Stimulated activated CD4-positive, alpha-beta T cell treated with anti-CD3 and anti-CD28 coated beads, Interleukin-15, amount 100 ng/mL, for 24 hours (primary cell): ENCODE data around the gene DCANP1.
"Not testable (repeated sequence)": the region's sequence is repeated elsewhere in the genome, so short reads cannot be mapped to it uniquely, and the experiment has no call there.

Source experiments
- DNase-seq: peaks from one replicate; pipeline ENCODE4 v3.0.0-alpha.2; 2020

The DCANP1 gene, protein sequence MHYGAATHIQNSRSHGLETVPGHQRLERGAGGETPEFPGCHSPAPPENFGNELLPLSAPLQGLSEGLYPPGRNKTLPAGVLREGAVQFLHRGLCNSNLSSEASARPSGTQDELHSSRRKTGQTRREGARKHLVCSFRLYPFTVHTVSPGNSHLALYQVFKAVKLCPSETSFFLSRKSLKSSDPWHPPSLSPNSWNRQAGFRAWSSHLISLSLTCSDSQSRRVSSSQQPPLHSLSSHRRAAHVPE

DNA sequence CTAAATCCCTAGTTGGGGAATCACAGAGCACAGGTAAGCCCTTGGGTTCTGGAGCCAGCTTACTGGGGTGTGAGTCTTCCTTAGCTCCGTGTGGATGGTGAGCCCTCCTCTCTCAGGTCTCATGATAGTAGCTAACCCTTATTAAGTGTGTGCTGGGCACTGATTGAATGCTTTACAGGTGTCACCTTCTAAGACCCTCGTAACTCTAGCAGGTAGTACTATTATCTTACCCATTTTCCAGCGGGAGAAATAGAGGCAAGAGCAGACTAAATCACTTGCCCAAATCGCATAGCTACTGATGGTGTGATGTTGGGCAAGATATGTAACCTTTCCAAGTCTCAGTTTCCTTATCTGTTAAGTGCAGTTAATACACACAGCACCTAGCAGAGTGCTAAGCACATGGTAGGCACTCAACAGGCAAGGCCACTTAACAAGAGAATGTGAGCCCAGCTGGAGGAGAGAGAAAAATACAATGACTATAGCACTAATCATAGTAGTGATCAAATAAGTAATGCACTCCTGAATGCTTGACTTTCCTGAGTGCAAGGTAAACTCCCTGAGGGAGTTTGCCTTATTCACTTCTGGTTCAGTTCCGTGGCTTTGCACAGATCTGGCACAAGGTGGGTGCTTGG is at the start of gene DCANP1:
Gene DCANP1 (minus strand): TSS at position 51 of the 632 bp plus-strand sequence. CDS start 240 bp downstream, outside the sequence.
- DNase-seq, result no peak

DNA sequence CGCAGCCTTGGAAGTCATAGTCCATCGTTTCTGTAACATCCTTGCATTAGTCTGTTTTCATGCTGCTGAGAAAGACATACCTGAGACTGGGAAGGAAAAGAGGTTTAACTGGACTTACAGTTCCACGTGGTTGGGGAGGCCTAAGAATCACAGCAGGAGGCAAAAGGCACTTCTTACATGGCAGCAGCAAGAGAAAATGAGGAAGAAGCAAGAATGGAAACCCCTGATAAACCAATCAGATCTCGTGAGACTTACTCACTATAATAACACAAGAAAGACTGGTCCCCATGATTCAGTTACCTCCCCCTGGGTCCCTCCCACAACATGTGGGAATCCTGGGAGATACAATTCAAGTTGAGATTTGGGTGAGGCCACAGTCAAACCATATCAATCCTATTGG is 48.4 kb upstream of the DCANP1 start:
- not testable (repeated sequence) for DNase-seq

GRCh38 chr5:135494196-135494595 is 47.0 kb upstream of the DCANP1 start:
- no peak for DNase-seq

DNA sequence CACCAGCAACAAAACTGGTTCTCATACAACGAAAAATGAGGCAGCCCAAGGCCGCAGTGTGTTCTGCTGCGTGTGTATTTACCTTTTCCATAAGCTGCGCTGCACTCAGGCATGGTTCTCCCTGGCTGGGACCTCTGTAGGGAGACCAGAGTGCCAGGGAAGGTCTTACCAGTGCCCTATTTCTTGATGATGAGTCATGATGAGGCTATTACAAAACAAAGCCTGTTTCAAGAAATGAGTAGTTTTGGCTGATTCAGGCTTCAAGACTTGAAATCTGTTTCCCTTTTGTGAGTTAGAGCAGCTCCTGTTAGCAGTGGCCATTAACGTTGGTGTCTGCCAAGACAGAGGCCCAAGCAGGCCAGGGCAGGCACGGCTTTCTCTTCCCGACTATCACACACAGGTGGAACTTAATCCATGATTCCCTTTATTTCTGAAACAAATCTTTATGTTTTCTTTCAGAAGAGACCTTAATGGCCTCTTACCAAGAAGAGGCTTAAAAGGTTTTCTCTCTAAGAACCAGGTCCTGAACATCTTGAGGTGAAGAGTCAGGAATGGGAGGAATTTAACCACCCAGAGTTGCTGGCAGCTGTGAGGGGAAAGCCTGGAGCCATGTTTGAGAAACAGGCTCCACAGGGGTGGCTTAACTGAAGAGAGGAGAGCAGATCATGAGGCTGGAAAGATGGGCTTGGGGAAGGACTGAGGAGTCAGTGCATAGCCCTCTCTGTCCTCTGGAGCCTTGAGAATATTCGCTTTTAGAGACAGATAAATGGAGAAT is 46.4 kb upstream of the DCANP1 start:
- DNase-seq, result no peak

DNA sequence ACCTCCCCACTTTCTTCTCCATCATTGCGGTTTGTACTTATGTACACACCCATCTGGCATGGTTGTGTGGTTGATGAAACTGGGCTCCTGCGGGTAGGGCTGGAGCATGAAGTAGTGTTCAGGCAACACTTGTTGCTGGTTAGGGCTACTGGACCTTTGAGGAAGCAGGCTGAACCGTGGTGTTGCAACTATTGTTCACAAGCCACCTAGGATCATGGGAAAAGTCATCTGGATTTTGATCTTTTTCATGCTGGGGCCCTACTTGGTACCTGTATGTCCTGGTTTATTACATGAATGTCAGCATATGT is 45.1 kb upstream of the DCANP1 start:
- DNase-seq, result no peak

- DNase-seq, result no peak
Observed at GRCh38 chr5:135491552-135492318, 44.6 kb upstream of the DCANP1 start.

DNA sequence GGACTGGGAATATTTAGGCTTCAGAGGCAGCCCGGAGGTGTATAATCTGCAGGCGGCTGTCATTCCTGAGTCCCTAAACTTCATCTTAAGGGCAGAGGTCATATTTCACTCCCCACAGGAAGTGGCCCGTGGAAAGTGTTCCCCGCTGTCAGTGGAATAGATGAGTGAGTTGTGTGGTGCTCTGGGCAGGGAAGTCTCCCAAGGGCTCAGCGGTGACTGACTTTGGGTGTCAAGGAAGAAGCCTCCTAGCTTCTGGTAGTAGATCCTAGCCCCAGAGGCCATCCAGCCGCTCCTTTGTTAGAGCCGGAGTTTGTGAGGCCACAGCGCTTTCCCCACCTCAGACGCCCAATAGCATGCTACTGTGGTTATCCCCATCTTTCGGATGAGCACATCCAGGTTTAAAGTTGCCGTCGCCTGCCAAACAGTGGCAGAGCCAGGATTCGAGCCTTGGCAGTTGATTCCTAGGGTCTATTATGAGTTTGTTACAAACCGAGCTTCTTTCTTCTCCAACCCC is 43.9 kb upstream of the DCANP1 start:
- DNase-seq, result no peak

- no peak for DNase-seq
Observed at GRCh38 chr5:135490245-135491037, 43.3 kb upstream of the DCANP1 start.

DNA sequence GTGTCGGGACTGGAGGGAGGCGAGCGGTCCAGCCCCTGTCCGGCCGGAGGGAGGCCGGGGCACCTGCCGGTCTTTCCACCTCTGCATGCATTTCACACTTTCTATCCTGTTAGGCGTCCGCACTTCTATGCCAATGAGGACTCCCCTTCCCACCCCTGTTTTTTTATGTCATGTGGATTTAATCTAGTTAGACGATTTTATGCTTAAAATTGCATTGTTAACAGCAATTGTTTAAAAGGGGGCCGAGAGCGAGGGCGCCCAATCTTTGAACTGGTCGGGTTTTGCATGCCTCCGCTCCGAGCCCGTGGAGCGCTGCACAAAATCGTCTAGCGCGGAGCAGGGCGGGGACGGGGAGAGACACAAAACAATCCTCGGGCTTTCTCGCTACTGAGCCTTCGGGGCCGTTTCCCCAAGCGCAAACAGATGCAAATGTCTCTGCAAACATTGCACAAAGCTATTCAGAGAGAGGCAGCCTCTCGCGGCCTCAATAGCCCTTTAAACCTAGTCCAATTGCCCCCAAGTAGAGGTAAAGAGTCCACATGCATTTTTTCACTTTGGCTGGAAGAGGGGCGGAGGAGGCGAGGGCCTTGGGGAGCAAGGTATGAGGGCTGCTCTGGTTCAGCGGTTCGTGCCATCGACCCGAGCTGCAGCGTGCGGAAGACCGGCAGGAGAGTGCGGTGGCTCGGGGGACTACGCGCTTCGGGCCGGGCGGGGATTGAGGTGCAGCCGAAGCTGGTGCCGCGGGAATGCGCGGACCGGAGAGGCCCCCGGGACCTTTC is 42.5 kb upstream of the DCANP1 start:
- no peak for DNase-seq

DNA sequence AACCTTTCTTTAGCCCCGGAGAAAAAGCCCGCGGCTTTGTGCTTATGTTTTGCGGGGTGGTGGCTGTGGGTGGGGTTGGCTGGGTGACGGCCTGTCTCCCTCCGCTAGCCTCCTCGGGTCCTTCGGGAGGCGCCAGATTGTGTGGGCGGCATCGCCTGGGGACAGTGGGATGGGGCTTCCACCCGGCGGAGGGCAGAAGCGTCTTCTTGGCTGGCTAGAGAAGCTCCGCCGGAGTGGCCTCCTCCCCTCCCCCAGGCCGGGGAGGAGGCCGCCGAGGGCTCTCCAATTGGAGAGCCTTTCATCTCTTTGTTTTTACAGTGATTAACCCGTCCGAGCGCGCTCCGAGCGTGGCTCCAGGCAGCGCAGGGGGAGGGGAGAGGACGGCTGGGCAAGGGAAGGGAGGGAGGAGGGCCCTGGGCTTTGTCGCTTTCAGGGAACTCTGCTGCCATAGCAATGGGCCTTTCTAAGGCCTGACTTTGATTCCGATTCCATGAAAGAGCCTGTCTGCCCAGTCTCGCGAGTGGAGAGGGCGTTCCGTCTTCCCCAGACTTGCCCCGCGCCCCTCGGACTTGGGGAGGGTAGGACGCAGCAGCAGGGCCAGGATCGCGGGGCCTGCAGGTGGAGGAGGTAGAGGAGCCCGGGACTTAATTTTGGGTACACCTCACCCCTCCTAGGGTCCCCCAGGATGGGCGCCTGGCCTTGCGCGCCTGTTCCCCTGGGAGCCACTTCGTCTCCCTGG is 41.7 kb upstream of the DCANP1 start:
- no peak for DNase-seq

DNA sequence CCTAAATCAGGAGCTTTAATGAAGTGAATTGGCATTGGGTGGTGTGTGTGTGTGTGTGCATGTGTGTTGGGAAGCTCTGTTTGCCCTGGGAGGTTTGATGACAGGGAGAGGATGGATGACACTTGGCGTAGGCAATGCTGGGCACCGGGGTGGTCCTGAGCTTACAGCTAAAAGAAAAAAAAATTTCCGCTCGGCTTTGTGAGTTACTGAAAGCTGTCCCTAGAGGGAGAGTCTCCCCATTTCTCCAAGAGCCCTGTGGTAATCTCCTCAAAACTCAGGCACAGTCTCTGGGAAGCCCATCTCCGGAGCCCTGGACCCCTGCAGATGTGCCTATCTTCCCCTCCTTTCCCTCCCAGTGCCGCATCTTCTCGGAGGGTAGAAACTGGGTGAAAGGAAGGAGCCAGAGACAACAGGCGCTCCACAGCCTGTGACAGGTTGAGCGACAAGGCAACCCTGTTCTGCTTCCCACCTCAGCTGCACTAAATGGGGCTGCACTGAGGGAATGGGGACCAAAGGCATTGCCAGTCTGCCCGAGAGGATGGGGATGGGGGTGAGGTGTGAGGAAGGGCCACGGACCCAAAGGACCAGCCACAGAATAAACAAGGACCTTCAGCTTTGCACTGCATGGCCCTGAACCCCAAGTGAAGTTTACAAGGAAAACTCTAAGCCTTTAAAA is 40.8 kb upstream of the DCANP1 start:
- no peak for DNase-seq

DNA sequence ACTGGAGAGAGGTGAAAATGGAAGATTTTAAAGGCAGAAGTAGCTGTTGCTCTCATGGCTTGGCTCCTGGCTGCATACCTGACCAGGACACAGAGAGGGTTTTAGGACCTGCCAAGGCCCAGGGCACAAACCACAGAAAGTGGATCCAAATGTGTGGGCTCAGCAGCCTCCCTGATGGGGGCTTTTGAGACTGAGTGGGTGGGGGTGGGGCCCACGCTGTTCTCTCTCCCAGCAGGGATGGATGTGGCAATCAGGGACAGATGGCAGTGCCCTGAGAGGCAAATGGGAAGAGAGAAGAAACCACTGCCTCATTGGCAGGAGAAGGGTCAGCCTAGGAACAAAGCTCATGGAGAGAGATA is 39.9 kb upstream of the DCANP1 start:
- DNase-seq, result no peak

- no peak for DNase-seq
Observed at GRCh38 chr5:135486131-135487036, 39.2 kb upstream of the DCANP1 start.

DNA sequence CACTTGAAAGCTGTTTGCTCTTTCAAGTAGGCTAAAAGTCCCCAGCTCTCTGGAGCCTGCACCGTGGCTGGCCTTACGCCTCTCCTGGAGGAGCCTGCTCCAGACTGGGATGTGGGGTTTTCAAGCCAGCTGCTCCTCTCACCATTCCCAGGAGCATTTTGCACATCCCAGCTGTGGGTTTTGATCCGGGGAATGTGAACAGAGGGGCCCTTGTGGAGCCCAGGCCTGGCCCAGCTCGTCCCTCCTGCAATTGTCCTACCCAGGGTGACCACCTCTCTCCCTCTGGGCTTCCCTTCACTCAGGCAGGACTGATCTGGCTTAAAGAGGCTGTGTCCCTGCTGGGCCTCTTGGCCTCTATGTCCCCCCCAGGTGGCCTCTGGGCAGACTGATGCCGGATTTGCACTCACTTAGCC is 37.5 kb upstream of the DCANP1 start:
- no peak for DNase-seq

DNA sequence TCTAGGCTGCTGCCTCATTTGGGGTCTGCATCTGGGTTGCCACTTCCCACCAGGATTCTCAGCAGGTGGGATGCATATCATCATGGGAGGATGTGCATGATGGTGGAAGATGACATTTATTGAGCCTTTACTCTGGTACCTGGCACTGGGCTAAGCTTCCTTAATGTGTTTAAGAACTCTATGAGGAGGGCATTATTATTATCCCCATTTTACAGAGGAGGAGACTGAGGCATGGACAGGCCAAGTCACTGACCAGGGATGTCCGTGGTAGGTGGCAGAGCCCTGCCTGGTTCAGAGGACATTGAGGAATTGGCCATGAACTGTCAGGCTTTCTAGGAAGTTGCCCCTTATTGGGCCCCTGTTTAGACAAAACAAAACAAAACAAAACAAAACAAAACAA is 36.1 kb upstream of the DCANP1 start:
- no peak for DNase-seq

- DNase-seq, result no peak
Observed at GRCh38 chr5:135482381-135482933, 35.3 kb upstream of the DCANP1 start.

GRCh38 chr5:135481909-135482311 is 34.8 kb upstream of the DCANP1 start:
- DNase-seq, result no peak

DNA sequence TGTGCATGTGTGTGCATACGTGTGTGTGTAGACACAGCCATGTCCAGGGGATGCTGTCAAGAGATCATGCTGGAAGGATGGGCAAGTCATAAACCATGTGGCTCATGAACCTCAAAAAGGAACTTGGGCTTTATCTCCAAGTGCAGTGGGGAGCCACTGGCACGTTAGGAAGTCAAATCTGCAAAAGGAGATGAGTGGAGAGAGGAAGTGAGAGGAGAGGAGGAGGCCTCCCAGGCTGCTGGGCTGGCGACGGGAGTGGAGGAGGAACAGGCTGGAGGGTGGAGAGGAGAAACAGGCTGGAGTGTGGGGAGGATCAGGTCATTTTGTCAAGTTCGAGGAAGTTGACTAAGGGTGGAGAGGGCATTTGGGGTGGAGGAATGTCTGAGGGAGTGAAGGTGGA is 34.2 kb upstream of the DCANP1 start:
- no peak for DNase-seq

DNA sequence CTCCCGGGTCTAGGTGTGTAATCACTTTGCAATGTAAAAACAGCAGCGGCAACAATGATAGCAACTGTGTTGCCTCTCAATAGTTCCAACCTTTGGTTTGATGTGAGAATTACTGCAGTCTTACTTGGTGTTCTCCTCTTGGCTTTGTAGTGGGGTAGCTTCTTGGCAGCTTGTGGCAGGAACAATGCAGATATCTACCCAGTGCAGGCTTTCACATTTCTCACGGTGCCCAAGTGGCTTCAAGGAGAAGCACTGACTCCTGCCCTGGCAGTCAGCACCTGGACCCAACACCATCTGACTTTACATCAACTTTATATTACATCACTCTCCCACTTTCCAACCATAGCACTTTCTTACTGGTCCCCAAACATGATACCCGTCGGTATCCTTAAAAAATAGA is 33.4 kb upstream of the DCANP1 start:
- no peak for DNase-seq
